ENCODE data around the gene P2RX7. TPM values are rescaled to one million over a fixed set of nuclear protein-coding genes. Genes with fewer than 3 reads are reported as not detected.

Gene P2RX7
- 1.5 and 2.4 TPM in 2 replicates for total RNA-seq (2014; rRNA removed; shearing (Covaris generic))

DNA sequence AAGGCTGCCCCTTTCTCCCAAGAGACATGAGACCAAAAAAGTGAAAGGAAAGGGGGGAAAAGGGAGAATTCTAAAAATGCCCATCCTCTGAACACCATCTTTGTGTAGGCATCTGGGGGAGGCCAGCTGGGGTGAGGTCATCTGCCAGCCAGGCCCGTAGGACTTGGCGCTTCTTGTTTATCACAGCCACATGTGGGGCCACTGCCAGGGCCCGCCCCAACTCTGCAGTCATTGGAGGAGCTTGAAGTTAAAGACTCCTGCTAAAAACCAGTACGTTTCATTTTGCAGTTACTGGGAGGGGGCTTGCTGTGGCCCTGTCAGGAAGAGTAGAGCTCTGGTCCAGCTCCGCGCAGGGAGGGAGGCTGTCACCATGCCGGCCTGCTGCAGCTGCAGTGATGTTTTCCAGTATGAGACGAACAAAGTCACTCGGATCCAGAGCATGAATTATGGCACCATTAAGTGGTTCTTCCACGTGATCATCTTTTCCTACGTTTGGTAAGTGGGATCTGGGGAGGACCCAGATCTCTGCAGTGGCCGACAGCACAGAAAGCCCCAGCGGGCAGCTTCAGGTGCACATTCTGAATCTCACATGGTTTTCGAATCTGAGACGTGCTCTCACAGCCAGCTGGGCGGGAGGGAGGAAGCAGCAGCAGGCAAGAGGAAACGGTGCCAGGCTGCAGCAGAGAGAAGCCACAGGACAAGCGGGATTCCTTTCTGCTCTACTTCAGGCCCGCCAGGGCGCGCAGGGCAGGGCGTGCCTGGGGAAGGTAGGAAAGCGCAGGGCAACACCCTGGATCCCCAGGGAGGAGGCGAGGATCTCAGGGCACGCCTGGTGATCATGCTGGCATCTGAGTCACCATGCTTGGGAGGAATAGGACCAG, at the start of gene P2RX7:
TSS of gene P2RX7 (plus strand) at position 276 of the 881 bp plus-strand sequence. CDS start at position 371, 95 bp downstream.
- peak; percentile 86 for DNase-seq (ENCODE audit: low spot score)

- no peak for DNase-seq (ENCODE audit: low spot score)
Measured at GRCh38 chr12:121084229-121084628, 48.4 kb upstream of the P2RX7 start.

GRCh38 chr12:121085069-121085468, 47.6 kb upstream of the P2RX7 start:
- DNase-seq (ENCODE audit: low spot score) = no peak

DNA sequence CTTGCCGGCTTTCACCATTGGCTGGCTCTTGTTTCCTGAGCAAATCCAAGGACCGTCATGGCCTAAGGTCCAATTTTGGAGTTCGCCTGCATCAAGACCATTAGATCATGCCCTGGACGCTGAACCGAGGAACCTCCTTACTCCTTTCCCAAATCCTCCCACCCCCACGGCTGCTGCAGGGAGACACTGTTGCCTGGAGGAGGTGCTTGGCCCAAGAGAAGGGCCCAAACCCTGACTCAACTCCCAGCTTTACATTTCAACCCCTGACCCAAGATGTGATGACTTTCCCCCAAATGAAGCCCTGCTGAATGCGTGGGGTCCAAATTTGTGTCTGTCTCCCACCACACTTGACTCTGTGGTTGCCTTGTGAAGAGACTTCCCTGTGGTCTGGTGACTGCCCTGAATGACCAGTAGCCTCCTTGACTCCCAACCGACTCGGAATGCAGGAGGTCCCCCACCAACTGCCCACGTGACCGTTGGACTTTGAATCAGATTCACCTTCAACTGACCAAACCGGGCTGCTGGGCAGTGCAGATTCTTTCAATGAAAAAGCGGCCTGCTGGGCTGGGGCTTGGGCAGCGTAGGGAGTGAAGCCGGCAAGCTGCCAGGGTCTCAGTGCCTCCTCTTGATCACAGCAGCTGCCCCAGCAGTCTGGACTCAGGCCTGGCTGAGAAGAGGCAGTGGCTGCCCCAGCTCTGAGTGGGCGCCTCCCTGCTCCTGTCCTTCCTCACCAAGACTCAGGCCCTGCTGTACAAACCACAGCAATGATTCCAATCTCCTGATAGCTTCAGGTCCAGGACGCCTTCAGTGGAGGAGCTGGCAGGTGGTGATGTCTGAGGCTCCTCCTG, 46.9 kb upstream of the P2RX7 start:
- no peak for DNase-seq (ENCODE audit: low spot score)

GRCh38 chr12:121086781-121087295, 45.8 kb upstream of the P2RX7 start:
- no peak for DNase-seq (ENCODE audit: low spot score)

DNA sequence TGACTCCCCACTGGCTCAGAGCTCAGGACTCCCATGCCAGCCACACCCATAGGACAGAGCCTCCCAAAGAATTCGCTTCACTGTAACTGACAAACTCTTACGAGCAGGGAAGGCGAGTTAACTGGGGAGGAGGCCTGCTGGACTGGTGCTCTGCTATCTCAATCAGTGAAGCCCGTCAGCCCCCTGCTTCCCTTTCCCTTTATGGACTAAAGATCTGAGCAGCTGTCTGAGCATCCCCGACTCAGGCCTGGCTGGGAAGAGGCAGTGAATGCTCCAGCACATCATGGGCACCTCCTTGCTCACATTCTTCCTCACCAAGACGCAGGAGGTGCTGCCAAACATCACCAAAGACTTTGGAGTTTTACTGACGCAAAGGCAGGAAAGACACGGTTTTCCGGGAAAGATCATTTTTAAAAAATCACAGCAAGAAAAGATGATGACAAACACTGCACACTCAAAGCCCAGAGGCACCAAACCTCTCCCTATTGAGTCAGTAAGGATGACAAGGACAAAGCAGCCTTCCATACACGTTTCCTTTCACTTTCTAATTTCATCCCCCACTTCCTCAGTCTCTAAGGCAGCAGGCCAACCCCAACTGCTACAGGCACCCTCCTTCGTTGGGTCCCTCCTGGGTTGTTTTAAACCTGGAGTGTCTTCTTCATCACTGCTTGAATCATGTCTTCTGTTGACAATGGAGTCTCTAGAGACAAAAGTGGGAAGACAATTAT, 45.0 kb upstream of the P2RX7 start:
- no peak for DNase-seq (ENCODE audit: low spot score)

DNA sequence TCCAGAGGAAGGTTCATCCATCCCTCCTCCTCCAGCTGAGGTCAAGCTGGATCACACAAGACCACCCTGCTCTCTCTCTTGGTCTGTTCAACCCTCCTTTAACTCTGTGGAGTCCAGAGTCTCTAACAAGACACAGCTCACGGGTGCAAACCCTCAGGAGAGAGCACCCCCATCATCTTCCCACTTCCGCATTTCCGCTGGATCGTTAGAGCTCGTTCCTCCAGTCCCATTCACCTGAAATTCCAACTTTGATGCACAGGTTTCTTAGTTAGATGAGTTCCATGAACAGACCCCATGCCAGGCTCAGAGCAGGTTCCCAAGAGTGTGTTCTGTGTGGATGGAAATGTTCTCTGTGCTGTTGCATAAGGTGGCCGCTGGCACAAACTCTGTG, 44.5 kb upstream of the P2RX7 start:
- no peak for DNase-seq (ENCODE audit: low spot score)

GRCh38 chr12:121089031-121089812, 43.5 kb upstream of the P2RX7 start:
- no peak for DNase-seq (ENCODE audit: low spot score)

DNA sequence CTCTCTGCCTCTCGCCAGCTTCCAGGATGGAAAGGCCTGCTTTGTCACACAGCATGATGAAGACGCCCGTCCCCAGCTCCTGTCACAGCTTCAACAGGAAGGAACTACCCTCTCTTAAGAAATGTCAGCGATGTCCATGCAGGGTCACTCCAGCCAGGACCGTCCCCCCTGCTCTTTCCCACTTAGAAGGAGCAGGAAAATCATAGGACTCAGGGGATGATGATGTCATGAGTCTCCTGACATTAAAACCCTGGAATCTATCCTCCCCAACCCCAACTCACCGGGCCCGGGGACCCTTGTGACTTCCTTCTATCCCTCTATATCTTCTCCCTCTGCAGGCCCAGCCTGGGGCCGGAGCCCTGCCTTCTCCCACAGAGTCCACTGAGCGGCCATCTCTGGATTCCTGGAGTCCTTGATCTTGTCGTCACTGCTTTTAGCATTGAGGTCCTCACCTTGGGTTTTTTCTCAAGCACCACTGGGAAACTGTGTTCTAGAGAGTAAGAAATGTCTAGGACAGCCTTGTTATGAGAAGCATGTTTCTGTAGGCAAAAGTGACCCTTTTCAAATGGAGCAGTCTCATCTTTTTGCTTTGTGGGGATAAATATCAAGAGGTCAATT, 42.8 kb upstream of the P2RX7 start:
- no peak for DNase-seq (ENCODE audit: low spot score)

DNA sequence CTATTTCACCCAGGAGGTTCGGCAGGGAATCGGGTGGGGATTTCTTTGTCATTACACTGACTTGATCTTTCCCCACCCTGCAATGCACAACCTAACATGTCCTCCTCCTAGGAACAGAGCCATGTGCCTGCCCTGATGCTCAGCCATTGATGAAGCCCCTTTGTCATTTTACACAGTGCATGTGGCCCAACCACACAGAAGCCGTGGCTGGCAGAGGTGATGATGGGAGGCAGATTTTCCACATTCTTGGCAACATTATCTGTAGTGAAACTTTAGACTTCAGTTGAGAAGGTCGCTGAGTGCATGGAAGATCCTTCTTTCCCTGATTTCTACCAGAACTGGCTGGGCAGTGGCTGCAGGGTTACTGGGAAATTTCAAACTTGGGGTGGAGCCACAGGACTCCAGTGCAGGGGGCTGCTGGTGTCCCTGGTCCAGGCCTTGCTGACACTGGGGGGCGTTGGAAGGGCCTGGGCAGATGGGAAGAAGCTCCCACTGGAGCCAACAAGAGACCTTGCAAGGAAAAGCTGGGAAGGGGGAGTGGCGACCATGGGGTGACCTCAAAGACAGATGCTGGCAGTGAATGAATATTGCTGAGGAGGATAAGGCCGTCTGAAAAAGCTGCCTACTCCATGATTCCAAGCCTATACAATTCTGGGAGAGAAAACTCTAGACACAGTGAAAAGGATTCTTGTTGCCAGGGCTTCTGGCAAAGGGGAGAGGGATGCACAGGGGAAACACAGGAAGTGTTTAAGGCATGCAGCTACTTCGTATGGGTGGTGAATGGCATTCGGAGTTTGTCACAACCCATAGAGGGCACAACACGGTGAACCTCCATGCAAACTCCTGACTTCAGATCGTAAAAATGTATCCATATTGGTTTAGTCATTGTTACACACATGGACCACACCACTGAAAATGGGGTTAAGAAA, 41.8 kb upstream of the P2RX7 start:
- no peak for DNase-seq (ENCODE audit: low spot score)

DNA sequence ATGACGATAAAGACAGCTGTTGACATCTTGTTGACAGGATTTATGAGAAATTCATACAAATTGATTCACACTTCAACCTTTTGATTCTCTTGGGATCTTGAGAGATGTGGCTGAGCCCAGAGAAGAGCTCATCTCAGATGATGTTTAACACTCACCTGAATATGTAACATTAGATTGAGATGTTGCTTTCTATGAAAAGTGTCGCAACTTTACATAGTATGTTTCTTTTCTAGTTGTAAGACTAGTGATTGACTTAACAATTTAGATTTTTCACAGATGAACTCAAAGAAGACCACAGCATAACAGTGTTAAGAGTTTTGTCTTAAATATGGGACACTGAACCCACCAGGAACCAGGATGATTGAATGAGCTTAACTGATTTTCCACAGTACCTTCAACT, 40.6 kb upstream of the P2RX7 start:
- DNase-seq (ENCODE audit: low spot score) = no peak

- DNase-seq (ENCODE audit: low spot score) = no peak
Measured at GRCh38 chr12:121093487-121093891, 39.2 kb upstream of the P2RX7 start.

DNA sequence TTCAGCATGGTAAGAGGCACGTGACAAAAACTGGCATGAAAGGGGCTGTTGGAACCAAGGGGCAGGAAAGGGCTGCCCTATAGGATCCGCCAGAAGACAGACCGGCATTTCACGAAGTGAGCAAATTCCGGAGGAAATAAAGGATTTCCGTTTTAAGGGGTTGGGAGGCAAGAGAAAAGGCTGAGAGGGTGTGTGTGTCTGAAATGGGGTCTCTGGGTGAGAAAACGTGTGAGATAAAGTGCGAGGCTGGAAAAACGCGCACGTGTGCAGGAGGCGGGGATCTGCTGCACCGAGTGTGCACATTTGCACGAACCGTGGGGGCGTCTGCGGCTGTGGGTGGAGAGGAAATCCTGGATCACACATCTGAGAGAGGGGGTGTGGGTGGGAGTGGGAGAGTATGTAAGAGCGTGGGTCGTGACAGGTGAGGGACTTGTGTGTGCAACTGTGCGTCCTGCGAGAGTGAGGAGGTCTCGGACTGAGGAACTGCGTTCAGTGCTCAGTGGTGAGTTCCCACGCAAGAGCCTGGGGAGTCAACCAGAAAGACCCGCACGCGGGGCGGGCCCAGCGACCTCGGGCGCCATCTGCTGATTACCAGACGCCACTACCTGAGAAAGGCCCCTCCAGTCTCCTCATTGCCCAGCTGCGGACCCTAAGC, 37.0 kb upstream of the P2RX7 start:
- peak; percentile 33 for DNase-seq (ENCODE audit: low spot score)

GRCh38 chr12:121096199-121096798, 36.4 kb upstream of the P2RX7 start:
- DNase-seq (ENCODE audit: low spot score) = no peak

- no peak for DNase-seq (ENCODE audit: low spot score)
Measured at GRCh38 chr12:121099779-121100178, 32.9 kb upstream of the P2RX7 start.

DNA sequence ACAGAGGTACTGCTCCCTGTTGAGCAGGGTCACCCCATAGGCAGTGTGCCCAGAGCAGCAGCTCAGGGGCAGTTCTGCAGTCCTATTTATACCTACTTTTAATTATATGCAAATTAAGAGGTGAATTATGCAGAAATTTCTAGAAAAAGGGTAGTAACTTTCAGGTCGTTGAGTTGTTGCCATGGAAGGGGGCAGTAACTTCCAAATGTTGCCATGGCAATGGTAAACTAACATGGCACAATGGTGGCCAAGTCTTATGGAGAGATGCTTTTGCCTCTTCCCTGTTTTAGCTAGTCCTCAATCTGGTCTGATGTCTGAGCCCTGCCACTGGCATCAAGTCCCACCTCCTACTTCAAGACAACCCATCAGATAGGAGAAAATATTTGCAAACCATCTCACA, 30.4 kb upstream of the P2RX7 start:
- DNase-seq (ENCODE audit: low spot score) = no peak

DNA sequence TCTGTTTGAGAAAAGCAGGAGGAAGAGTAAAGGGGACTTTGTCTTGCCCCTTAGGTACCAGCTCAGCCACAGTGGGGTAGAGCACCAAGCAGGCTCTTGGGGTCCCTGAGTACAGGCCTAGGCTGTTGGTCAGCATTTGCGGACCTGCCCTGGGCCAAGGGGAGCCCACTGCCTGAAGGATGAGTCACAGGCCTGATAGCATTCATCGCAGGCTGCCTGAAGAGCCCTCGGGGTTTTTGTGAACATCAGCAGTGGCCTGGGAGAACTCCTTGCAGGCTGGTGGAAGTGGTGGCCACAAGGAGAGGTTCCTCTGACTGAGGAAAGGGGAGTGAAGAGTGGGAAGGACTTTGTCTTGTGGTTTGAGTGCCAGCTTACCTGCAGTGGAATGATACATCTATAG, 25.0 kb upstream of the P2RX7 start:
- DNase-seq (ENCODE audit: low spot score) = no peak

DNA sequence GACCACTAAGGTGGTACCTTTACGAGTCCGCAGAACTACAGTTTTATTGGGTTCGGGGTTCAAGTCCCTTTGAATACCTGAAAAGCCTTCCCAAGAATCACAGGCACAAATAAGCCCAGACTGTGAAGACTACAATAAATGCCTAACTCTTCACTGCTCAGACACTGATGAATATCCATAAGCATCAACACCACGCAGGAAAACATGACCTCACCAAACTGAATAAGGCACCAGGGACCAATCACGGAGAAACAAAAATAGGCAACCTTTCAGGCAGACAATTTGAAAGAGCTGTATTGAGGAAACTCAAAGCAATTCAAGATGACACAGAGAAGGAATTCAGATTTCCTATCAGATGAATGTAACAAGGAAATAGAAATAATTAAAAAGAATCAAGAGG, 24.2 kb upstream of the P2RX7 start:
- no peak for DNase-seq (ENCODE audit: low spot score)
